IMR-90 (cell line): ENCODE measurements around the gene SLC16A2. TPM values are rescaled to one million over a fixed set of nuclear protein-coding genes. Genes with fewer than 3 reads are reported as not detected.

Source experiments
- ATAC-seq: fragments of 200-7000 bp; cut with Tn5 transposase; 2 replicates; pipeline ENCODE4 v1.9.1; 2020; ENCODE audit warnings: low read depth, mild to moderate bottlenecking, moderate library complexity
- BruUV-seq: library from RNA; stranded (reverse); fragments of 400-500 nt; replicated peaks from 2 replicates; lab custom pipeline; 2021; lab: Mats Ljungman, UMichigan
- CTCF ChIA-PET: fragments of 300-600 bp; formaldehyde crosslinking; extraction: SDS; loops from one replicate; lab custom pipeline; 2021; ENCODE audit warnings: antibody characterized with exemption; lab: Yijun Ruan, JAX
- POLR2A ChIA-PET: fragments of 300-600 bp; sonication (Branson Sonifier 250); formaldehyde crosslinking; loops from one replicate; lab custom pipeline; 2022; ENCODE audit warnings: antibody characterized with exemption; ENCODE audit not compliant: unreplicated experiment; lab: Charles Lee
- DNase-seq: peaks from one replicate; pipeline ENCODE4 v3.0.0; 2013
- H2AFZ ChIP-seq: replicated peaks from 2 replicates; pipeline ENCODE3; 2013; ENCODE audit warnings: low read length, mild to moderate bottlenecking; ENCODE audit not compliant: poor library complexity
- H2AK5ac ChIP-seq: 2 replicates; pipeline ENCODE4 v1.6.1; 2013; ENCODE audit warnings: low read depth, low read length, inconsistent platforms
- H2AK9ac ChIP-seq: replicated peaks from 2 replicates; pipeline ENCODE3; 2013; ENCODE audit warnings: mild to moderate bottlenecking, low read depth, low read length, moderate library complexity; ENCODE audit not compliant: poor library complexity
- H2BK120ac ChIP-seq: 2 replicates; pipeline ENCODE4 v1.6.1; 2013; ENCODE audit warnings: low read depth, low read length, inconsistent platforms
- H2BK15ac ChIP-seq: 3 replicates; pipeline ENCODE4 v1.6.1; 2013; ENCODE audit warnings: low read depth, low read length, inconsistent platforms
- H2BK20ac ChIP-seq: 2 replicates; pipeline ENCODE4 v1.6.1; 2013; ENCODE audit warnings: low read depth, mild to moderate bottlenecking, inconsistent platforms, low read length, moderate library complexity
- H2BK5ac ChIP-seq: 2 replicates; pipeline ENCODE4 v1.6.1; 2013; ENCODE audit warnings: mild to moderate bottlenecking, low read depth, low read length, inconsistent platforms; ENCODE audit not compliant: poor library complexity, severe bottlenecking
- H3K14ac ChIP-seq: replicated peaks from 2 replicates; pipeline ENCODE4 v1.6.1; 2013; ENCODE audit warnings: low read depth, low read length, inconsistent platforms
- H3K18ac ChIP-seq: 2 replicates; pipeline ENCODE4 v1.6.1; 2013; ENCODE audit warnings: low read depth, low read length, control low read depth
- H3K23ac ChIP-seq: 2 replicates; pipeline ENCODE4 v1.6.1; 2013; ENCODE audit warnings: low read depth, low read length, inconsistent platforms
- H3K27ac ChIP-seq: 2 replicates; pipeline ENCODE4 v1.5.1; 2013; ENCODE audit warnings: mild to moderate bottlenecking, control low read depth, low read length; ENCODE audit not compliant: insufficient read depth
- H3K27me3 ChIP-seq: 2 replicates; pipeline ENCODE4 v1.6.1; 2013; ENCODE audit warnings: low read length; ENCODE audit not compliant: control insufficient read depth, insufficient read depth
- H3K36me3 ChIP-seq: 2 replicates; pipeline ENCODE4 v1.6.1; 2013; ENCODE audit warnings: low read length, mixed read lengths; ENCODE audit not compliant: control insufficient read depth, insufficient read depth
- H3K4ac ChIP-seq: 2 replicates; pipeline ENCODE4 v1.6.1; 2013; ENCODE audit warnings: low read depth, low read length, inconsistent platforms
- H3K4me1 ChIP-seq: 2 replicates; pipeline ENCODE4 v1.6.1; 2013; ENCODE audit warnings: low read length, mixed read lengths; ENCODE audit not compliant: control insufficient read depth, insufficient read depth
- H3K4me2 ChIP-seq: 2 replicates; pipeline ENCODE4 v1.6.1; 2013; ENCODE audit warnings: low read depth, mild to moderate bottlenecking, control low read depth, low read length, moderate library complexity
- H3K4me3 ChIP-seq: 2 replicates; pipeline ENCODE4 v1.5.1; 2013; ENCODE audit warnings: low read depth, mild to moderate bottlenecking, control low read depth, low read length, moderate library complexity; ENCODE audit not compliant: insufficient read depth
- H3K56ac ChIP-seq: 2 replicates; pipeline ENCODE4 v1.6.1; 2013; ENCODE audit warnings: low read length, inconsistent platforms; ENCODE audit not compliant: insufficient read depth; ENCODE audit errors: extremely low read depth
- H3K79me1 ChIP-seq, 2 experiments: 2 replicates each; pipeline ENCODE4 v1.6.1; 2013; ENCODE audit warnings: low read length in 2 of 2, inconsistent platforms in 1 of 2, low read depth in 1 of 2
- H3K9ac ChIP-seq: 2 replicates; pipeline ENCODE4 v1.6.1; 2013; ENCODE audit warnings: low read depth, low read length, control low read depth
- H3K9me1 ChIP-seq: 2 replicates; pipeline ENCODE4 v1.6.1; 2013; ENCODE audit warnings: low read length, inconsistent platforms; ENCODE audit not compliant: insufficient read depth
- H3K9me3 ChIP-seq: 2 replicates; pipeline ENCODE4 v1.6.1; 2013; ENCODE audit warnings: low read length; ENCODE audit not compliant: control insufficient read depth, insufficient read depth
- H4K20me1 ChIP-seq: 2 replicates; pipeline ENCODE4 v1.6.1; 2013; ENCODE audit warnings: low read length, inconsistent platforms; ENCODE audit not compliant: insufficient read depth
- H4K5ac ChIP-seq: 2 replicates; pipeline ENCODE4 v1.6.1; 2013; ENCODE audit warnings: mild to moderate bottlenecking, low read depth, low read length, control low read depth
- H4K8ac ChIP-seq, 2 experiments: 2 replicates each; pipeline ENCODE4 v1.6.1; 2013; ENCODE audit warnings: low read depth in 2 of 2, low read length in 2 of 2, control low read depth in 1 of 2, inconsistent platforms in 1 of 2
- H4K91ac ChIP-seq: 2 replicates; pipeline ENCODE4 v1.6.1; 2013; ENCODE audit warnings: low read depth, low read length, inconsistent platforms; ENCODE audit not compliant: insufficient read depth
- CEBPB ChIP-seq: IDR thresholded peaks from 2 replicates; pipeline ENCODE4 v1.6.1; 2012; ENCODE audit warnings: low read depth, low read length, improper control_type of control experiment
- FOS ChIP-seq: fragments of 150-350 bp; IDR thresholded peaks from 2 replicates; pipeline ENCODE4 v1.6.1; 2016; ENCODE audit warnings: low read depth, low read length
- MAFK ChIP-seq: IDR thresholded peaks from 2 replicates; pipeline ENCODE4 v1.6.1; 2012; ENCODE audit warnings: low read depth, low read length, improper control_type of control experiment
- MAZ ChIP-seq: IDR thresholded peaks from 2 replicates; pipeline ENCODE4 v1.6.1; 2012; ENCODE audit warnings: low read depth, mild to moderate bottlenecking, low read length, improper control_type of control experiment, moderate library complexity, borderline replicate concordance
- MXI1 ChIP-seq: IDR thresholded peaks from 2 replicates; pipeline ENCODE4 v1.6.1; 2012; ENCODE audit warnings: low read depth, mild to moderate bottlenecking, low read length, moderate library complexity, borderline replicate concordance
- POLR2A ChIP-seq: IDR thresholded peaks from 2 replicates; pipeline ENCODE4 v1.6.1; 2012; ENCODE audit warnings: mild to moderate bottlenecking, low read depth, low read length
- RCOR1 ChIP-seq: IDR thresholded peaks from 2 replicates; pipeline ENCODE4 v1.6.1; 2012; ENCODE audit warnings: mild to moderate bottlenecking, low read length, improper control_type of control experiment; ENCODE audit not compliant: insufficient replicate concordance
- WGBS, 2 experiments: methylation state at CpG; one replicate each; pipeline versions ENCODE4 v1.1.5 to v1.1.7; 2013; ENCODE audit warnings: missing lambda C conversion rate in 2 of 2; ENCODE audit not compliant: insufficient read length in 1 of 2; ENCODE audit errors: extremely low coverage in 2 of 2; 5-methylcytosine and 5-hydroxymethylcytosine counted together
- dilution Hi-C: fragments of 300-500 bp; cut with HindIII; formaldehyde crosslinking; loops from one replicate; pipeline ENCODE4 v1.14.3; 2018; ENCODE audit warnings: low sequenced_read_pairs; ENCODE audit not compliant: unreplicated experiment
- in situ Hi-C: fragments of 300-500 bp; cut with MboI; formaldehyde crosslinking; loops from 3 replicates; pipeline ENCODE4 v1.14.3; 2019; ENCODE audit warnings: low sequenced_read_pairs, inconsistent platforms, mixed read lengths
- intact Hi-C: fragments of 100-400 bp; cut with micrococcal nuclease; formaldehyde crosslinking; loops from 2 replicates; pipeline ENCODE4 v1.10.0; 2022
- polyA plus RNA-seq, 3 experiments: library from polyadenylated mRNA; depleted of rRNA; stranded (reverse); fragments of >200 nt; gene quantifications; 2 replicates each; pipeline ENCODE4 v1.2.3, GENCODE V29; 2012; ENCODE audit warnings: low replicate concordance in 1 of 3
- total RNA-seq: library from RNA; depleted of rRNA; stranded (reverse); fragments of >200 nt; gene quantifications from 2 replicates; pipeline ENCODE4 v1.2.3, GENCODE V29; 2012
- TF ChIP-seq, protein P1 (sequence below): fragments of 150-350 bp; IDR thresholded peaks from 2 replicates; pipeline ENCODE4 v1.6.1; 2017; ENCODE audit warnings: mild to moderate bottlenecking, antibody characterized with exemption, low read length, low read depth
- TF ChIP-seq, protein P2 (sequence below): fragments of 150-350 bp; IDR thresholded peaks from 2 replicates; pipeline ENCODE4 v1.6.1; 2016; ENCODE audit warnings: low read depth, mild to moderate bottlenecking, low read length, moderate library complexity, borderline replicate concordance

The SLC16A2 gene
- total and polyA plus RNA-seq, 2 of the 4 experiments (the other 2 are of a cell fraction): 6.1 to 23.8 TPM

DNA sequence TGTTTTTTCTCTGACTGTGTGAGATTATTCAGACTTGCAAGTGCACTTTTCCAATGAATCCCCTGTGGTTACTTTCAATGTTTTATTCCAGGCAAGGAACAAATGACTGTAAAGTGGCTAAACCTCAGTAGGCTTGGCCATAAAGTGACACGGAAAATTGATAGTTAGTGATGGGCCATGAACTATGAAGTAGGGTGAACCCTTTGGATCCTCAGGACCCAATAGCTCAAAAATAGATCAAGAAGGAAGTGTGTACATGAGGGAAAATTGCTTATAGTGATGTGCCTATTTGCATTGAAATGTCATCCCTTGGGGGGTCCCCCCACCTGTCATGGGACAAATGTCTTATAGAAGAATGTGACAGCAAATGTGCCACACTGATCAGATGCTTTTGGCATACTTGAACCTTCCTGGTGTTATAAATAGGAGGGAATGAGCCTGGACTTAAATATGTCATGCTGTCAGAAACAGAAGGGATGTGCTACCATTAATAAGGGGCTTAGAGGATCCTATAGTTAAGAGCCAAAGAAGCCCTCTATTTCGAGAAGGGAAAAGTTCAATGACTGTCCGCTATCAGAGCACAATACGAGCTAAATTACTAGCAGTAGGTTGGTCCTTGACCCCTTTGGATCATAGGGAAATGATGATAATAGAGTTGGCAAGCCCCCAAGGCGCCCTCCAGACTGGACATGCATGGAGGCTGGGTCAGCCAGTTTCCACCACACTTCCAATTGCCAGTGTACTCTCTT lies 30.3 kb downstream of the SLC16A2 start (continued):
- TF ChIP-seq MAFK (no peak), POLR2A (no peak), FOS (no peak)

DNA sequence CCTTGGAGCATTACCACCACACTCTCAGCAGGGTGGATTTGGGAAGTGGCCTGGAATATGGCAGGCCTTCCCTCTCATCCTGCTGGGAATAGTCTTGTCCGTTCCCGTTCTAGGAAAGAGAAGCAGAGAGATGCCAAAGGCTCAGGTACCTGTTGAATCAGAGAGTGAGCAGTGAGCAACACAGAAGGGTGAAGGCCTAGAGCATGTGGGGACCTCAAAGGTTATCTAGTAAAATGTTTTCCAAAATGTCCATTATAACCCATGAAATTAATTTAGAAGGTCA lies 30.8 kb downstream of the SLC16A2 start:
- no peak overlapping the region for H2AFZ ChIP-seq
- H3K9ac ChIP-seq: no peak overlapping the region
- dilution Hi-C loops: no loop called here
- peak overlapping the region; percentile 23; the same call in 1 of the 3 replicates for H2BK15ac ChIP-seq
- no peak overlapping the region for H3K23ac ChIP-seq
- H2BK20ac ChIP-seq: no peak overlapping the region
- intact Hi-C loops: no loop called here
- CTCF ChIA-PET: no interaction called here
- POLR2A ChIA-PET: no interaction called here
- H3K36me3 ChIP-seq: no peaks in the 10 kb centered on the region
- H3K4me3 ChIP-seq: no peak overlapping the region
- ATAC-seq (no peak), DNase-seq (no peak)
- no peaks in the 10 kb centered on the region; the same call in 1 of the 2 replicates for H3K27me3 ChIP-seq
- H3K9me3 ChIP-seq: no peaks in the 10 kb centered on the region
- H3K27ac ChIP-seq: no peak overlapping the region
- peaks cover 10 to 20% of the 10 kb centered on the region in 2 experiments; a peak in 1 of 4 replicates for H3K79me1 ChIP-seq
- H2BK5ac ChIP-seq: no peak overlapping the region
- H3K4me2 ChIP-seq: no peak overlapping the region
- H3K9me1 ChIP-seq: peaks cover 14% of the 10 kb centered on the region
- H4K5ac ChIP-seq: no peak overlapping the region
- TF ChIP-seq, protein P1, sequence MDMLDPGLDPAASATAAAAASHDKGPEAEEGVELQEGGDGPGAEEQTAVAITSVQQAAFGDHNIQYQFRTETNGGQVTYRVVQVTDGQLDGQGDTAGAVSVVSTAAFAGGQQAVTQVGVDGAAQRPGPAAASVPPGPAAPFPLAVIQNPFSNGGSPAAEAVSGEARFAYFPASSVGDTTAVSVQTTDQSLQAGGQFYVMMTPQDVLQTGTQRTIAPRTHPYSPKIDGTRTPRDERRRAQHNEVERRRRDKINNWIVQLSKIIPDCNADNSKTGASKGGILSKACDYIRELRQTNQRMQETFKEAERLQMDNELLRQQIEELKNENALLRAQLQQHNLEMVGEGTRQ: no peak
- TF ChIP-seq MAZ: no peak
- no peak for TF ChIP-seq CEBPB
- TF ChIP-seq MXI1: no peak
- TF ChIP-seq FOS: no peak
- no peak for TF ChIP-seq RCOR1
- TF ChIP-seq, protein P2, sequence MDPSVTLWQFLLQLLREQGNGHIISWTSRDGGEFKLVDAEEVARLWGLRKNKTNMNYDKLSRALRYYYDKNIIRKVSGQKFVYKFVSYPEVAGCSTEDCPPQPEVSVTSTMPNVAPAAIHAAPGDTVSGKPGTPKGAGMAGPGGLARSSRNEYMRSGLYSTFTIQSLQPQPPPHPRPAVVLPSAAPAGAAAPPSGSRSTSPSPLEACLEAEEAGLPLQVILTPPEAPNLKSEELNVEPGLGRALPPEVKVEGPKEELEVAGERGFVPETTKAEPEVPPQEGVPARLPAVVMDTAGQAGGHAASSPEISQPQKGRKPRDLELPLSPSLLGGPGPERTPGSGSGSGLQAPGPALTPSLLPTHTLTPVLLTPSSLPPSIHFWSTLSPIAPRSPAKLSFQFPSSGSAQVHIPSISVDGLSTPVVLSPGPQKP: no peak
- peaks cover 9% of the 10 kb centered on the region; the same call in 1 of the 2 replicates for H4K20me1 ChIP-seq
- H2AK9ac ChIP-seq: no peak overlapping the region
- peaks cover 6% of the 10 kb centered on the region for H3K4me1 ChIP-seq
- WGBS, 2 experiments: no CpG with 5 or more reads among the region's 2 CpGs
- no peak overlapping the region for H4K8ac ChIP-seq
- H2AK5ac ChIP-seq: peak overlapping the region; percentile 36
- H4K91ac ChIP-seq: peak overlapping the region; percentile 68
- H3K56ac ChIP-seq: no peak overlapping the region
- H2BK120ac ChIP-seq: peak overlapping the region; percentile 9
- H3K14ac ChIP-seq: 0 out of 2 replicates have a peak overlapping the region, but pooled peaks have one; percentile 4
- in situ Hi-C loops: no loop called here
- no TSS peak for BruUV-seq
- peak overlapping the region; percentile 52 for H3K4ac ChIP-seq
- H3K18ac ChIP-seq: no peak overlapping the region
